Frontal cortex (tissue), 4 donors: Measurements from ENCODE around the gene B9D2. TPM values are rescaled to one million over a fixed set of nuclear protein-coding genes. Genes with fewer than 3 reads are reported as not detected.
"Not testable (repeated sequence)": the region's sequence is repeated elsewhere in the genome, so short reads cannot be mapped to it uniquely, and the experiment has no call there.

Experiments used
- DNase-seq, 2 donors: peaks; one replicate each; pipeline ENCODE4 v3.0.0; 2012; ENCODE audit warnings: low spot score in 2 of 2
- FAIRE-seq: peaks from 2 replicates; lab custom pipeline; 2012; peaks lifted over from hg19 to GRCh38; lab: Jason Lieb, UNC
- total RNA-seq: library from RNA; depleted of rRNA; stranded (reverse); fragments of >200 nt; gene quantifications from one replicate; pipeline ENCODE4 v1.2.3, GENCODE V29; 2014
- donor health status: control.
- donor health status: control.
- donor health status: control.

B9D2 gene
- total RNA-seq, 1 donor from 2014 or later = 5.3 TPM

DNA sequence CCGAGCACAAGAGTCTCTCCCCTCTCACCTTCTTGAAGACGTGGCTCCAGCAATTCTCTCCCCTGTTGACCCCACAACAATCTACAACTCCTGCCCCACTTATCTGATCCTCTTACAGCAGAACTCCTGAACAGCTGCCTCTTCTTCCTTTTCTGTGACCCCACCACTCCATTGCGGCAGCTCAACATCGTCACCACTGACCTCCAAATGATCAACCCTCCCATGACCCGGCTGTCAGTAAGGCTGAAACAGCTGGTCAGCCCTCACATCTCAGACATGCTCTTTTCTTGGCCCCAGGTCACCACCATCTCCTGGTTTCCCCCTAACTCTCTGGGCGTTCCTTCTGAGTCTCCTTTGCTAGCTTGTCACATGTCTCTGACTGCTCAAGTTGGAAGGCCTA, 31.4 kb upstream of the B9D2 start:
- FAIRE-seq (no peak), DNase-seq (no peak)

GRCh38 chr19:41392775-41393174, 28.8 kb upstream of the B9D2 start:
- no peak for FAIRE-seq
- no peak for DNase-seq

GRCh38 chr19:41391618-41392017, 27.7 kb upstream of the B9D2 start:
- FAIRE-seq (no peak), DNase-seq (no peak)

DNA sequence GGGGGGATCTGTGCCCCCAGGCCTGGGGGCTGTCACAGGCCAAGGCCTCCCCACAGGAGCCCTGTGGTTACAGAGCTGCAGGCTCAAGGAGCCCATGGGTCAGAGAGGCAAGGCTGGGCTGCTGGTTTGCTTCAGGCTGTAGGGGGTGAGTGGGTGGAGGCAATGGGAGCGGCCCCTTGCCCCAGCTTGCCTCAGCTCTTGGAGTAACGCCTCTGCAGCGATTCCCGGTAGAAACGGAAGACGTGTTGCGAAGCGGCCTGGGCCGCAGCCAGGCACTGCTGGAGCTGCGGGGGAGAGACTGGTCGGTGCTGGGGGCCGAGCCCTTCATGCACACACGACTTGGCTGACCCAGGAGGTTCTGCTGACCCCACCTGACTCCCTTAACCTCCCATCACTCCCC, 22.5 kb upstream of the B9D2 start:
- DNase-seq (no peak), FAIRE-seq (no peak)

DNA sequence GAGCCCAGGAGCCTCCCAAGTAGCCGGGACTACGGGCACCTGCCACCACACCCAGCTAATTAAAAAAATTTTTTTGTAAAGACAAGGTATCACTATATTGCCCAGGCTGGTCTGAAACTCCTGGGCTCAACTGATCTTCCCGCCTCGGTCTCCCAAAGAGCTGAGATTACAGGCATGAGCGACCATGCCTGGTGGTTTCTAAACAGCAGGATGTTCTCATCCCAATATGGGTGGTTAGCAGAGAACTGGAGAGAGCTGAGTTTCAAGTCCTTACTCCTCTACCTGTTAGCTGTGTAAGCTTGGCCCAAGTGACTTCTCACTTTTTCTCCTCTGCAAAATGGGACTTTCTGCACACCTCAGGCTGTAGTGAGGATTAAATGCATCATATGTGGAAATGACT, 20.4 kb upstream of the B9D2 start:
- DNase-seq (no peak), FAIRE-seq (no peak)

- not testable (repeated sequence) for DNase-seq, FAIRE-seq
These were observed 17.6 kb upstream of the B9D2 start for GRCh38 chr19:41381536-41381935.

DNA sequence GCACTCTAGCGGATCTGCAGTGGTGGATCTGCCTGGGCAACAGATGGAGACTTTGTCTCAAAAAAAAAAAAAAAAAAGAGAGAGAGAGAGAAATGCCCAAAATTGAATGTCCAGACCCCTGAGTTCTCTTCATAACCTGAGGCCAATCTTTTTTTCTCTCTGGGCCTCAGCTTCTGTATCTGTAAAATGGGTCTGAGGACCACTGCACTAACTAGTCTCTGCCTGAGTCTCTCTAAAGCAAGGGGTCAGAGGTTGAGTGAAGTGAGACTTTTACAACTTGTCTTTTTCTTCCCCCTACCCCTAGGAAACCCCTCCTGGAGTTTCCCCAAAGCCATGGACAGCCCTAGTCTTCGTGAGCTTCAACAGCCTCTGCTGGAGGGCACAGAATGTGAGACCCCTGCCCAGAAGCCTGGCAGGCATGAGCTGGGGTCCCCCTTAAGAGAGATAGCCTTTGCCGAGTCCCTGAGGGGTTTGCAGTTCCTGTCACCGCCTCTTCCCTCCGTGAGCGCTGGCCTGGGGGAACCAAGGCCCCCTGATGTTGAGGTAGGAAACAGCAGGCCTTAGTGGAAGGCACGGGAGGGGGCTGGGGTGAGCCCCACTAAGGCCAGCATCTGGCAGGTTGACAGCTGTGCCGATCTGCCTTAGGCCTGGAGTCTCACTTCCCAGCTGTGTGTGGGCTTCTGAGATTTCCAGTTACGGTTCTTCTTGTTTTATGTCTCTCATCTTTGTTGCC, 14.2 kb upstream of the B9D2 start:
- FAIRE-seq (no peak), DNase-seq (no peak)

- DNase-seq (no peak), FAIRE-seq (no peak)
These were observed 13.0 kb upstream of the B9D2 start for GRCh38 chr19:41376998-41377365.

DNA sequence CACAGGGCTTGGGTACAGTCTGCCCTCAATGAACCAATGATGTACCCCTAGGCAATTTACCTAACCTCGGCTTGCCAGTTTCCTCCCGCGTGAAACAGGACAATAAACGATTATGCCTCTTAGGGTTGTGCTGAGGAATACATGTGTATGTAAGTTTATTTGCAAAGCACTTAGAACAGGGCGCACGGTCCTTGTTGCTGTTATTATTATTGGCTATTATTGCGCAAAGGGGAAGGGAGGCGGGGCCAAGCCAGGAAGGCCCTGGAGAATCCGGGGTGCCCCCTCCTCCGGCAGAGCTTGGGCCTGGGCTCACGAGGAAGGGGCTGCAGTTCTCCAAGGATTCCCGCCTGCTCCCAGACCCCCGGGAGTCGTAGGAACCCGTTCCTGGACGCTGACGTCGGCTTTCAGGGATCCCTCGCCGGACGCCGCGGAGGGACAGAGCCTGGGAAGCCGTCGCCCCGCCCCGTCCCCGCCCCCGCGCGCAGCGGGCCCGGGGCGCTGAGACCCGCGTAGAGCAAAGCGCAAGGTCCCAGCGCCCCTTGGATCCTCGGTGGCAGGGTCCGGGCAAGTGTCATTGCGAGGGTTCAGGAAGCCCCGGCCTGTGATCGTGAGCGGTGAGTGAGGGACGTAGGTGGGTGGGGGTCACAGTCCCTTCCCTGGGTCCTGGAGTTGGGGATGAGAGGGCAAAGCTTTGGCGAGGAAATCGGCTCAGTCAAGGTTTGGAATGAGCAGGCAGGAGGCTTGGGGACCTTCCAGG, 12.5 kb upstream of the B9D2 start, which contains the start of gene TMEM91:
Gene TMEM91, plus strand, starts transcription at position 293 of the 757 bp plus-strand sequence. CDS start 1,777 bp downstream, outside the sequence.
- no peak for FAIRE-seq

GRCh38 chr19:41373993-41374392, 10.0 kb upstream of the B9D2 start:
- FAIRE-seq = no peak
- peak; percentile 75 to 80 for DNase-seq

More for the DNA sequence above, 12.5 kb upstream of the B9D2 start, which contains the start of gene TMEM91:
- DNase-seq = no peak

DNA sequence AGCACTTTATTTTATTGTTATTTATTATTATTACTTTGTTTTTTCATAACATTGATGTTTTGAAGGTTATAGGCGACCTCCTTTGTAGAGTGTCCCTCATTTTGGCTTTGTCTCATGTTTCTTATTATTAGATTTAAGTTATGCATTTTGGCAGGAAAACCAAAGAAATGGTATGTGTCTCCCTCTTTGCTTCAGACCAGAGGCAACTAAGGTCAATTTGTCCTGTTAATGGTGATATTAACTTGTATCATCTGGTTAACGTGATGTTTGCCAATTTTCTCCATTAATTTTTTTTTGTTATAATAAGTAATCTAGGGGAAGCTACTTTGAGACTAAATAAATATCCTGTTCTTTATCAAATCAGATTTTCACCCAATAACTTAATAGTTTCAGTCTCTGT, 8.6 kb upstream of the B9D2 start:
- FAIRE-seq (no peak), DNase-seq (no peak)

GRCh38 chr19:41371541-41371940, 7.6 kb upstream of the B9D2 start:
- no peak for FAIRE-seq
- DNase-seq = no peak

DNA sequence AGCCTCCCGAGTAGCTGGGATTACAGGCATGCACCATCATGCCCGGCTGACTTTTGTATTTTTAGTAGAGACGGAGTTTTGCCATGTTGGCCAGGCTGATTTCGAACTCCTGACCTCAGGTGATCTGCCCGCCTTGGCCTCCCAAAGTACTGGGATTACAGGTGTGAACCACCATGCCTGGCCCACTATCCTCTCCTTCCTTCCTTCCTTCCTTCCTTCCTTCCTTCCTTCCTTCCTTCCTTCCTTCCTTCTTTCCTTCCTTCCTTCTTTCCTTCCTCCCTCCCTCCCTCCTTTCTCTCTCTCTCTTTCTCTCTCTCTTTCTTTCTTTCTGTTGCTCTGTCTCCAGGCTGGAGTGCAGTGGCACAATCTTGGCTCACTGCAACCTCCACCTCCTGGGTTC, 7.2 kb upstream of the B9D2 start:
- DNase-seq, FAIRE-seq: not testable (repeated sequence)

DNA sequence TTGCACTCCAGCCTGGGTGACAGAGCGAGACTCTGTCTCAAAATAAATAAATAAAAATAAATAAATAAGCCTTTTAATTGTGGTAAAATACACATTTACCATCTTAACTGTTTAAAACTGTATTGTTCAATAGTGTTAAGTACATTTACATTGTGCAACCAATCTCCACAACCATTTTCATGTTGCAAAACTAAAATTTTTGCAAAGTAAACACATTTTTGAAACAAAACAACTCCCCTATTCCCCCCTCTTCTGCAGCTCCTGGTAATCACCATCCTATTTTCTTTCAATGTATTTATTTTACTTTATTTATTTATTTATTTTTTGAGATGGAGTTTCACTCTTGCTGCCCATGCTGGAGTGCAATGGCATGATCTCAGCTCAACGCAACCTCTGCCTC, 5.8 kb upstream of the B9D2 start:
- DNase-seq = no peak
- no peak for FAIRE-seq

DNA sequence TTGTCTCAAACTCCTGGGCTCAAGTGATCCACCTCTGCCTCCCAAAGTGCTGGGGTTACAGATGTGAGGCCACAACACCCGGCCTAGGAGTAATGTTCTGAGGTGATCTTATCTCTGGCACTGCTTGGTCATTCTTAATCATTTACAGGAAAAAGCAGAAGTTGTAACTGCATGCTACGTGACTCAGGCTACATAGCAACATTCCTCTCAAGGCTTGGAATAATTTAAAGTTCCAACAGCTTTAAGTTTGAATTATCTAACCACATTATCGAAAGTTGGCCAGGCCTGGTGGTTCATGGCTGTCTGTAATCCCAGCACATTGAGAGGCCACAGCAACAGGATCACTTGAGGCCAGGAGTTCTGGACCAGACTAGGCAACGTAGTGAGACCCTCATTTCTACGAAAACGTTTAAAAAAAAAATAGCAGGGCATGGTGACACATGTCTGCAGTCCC, 3.9 kb upstream of the B9D2 start:
- FAIRE-seq (no peak), DNase-seq (no peak)

DNA sequence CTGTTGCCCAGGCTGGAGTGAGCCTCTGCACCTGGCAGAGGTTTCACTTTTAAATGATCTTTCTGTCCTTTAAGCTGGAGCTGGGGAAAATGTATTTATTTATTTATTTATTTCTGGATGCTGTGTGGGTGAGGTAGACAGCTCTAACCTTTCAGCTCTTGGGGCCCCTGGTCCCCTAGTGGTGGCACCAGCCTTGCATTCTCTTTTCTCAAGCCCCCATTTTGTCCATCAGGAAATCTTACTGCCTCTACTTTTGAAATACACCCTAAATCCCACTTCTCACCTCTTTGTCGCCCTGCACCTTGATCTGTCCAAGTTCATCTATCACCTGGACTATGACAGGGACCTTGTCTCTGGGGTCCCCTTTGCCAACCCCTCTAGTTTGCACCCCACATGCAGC, 2.1 kb upstream of the B9D2 start:
- no peak for FAIRE-seq
- no peak for DNase-seq

DNA sequence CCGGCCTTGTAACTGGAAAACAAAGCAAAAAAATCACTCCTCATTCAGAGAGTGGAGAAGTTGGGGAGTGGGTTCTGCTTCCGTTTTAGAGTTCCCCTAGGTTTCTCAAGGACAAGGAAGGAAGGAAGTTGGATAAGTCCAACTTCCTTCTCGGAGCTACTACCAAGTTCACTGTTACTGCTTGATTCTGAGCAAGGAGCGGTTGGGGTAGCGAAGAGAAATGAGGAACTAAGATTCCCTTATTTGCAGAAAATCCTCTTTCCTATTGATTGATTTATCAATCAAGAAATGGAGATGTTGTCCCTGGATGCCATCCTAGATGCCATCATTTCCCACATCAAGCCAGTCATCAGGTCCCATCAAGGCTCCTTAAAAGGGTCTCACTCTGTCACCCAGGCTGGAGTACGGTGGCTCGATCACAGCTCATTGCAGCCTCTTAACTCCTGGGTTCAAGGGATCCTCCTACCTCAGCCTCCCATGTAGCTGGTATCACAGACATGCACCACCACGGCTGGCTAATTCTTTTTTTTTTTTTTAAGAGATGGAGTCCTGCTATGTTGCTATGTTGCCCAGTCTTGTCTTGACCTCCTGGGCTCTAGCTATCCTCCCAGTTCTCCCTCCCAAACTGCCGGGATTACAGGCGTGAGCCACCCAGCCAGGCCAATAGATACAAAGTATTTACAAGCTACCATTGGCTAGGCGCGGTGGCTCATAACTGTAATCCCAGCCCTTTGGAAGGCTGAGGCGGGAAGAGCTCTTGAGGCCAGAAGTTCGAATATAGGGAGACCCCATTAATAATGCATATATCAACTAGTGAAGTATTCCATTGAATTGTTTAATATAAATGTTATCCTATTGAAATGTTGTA, 809 bp upstream of the B9D2 start:
- no peak for DNase-seq
- no peak for FAIRE-seq

DNA sequence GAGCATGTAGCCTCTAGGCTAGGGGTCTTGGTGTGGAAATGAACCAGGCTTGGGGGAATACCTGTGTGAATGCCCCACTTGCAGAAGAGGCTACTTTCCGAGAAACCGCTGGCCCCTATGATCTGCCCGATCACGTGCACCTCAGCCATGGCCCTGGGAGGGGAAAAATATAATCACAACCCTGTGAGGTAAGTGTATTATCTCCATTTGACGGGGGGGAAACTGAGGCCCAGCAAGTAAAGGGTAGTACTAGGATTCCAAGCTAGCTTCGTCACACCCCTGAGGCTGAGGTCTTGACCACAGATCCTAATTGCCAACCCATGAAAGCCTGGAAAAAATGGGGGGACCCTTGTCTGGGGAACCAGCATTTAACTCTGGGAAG, 587 bp downstream of the B9D2 start:
- no peak for FAIRE-seq
- no peak for DNase-seq

- DNase-seq = no peak
- FAIRE-seq = no peak
These were observed 1.7 kb downstream of the B9D2 start for GRCh38 chr19:41362143-41362847.

- FAIRE-seq (no peak), DNase-seq (no peak)
These were observed 4.2 kb downstream of the B9D2 start for GRCh38 chr19:41359741-41360140.
